GM12878 (cell line): ENCODE data around the gene ADCY6. TPM values are rescaled to one million over a fixed set of nuclear protein-coding genes. Genes with fewer than 3 reads are reported as not detected.
A peak's percentile ranks its signal among the peaks of the same experiment; 100 is the strongest.

Experiments
- BHLHE40 ChIP-seq, 2 experiments: fragments of 450-650 bp in 1 of 2; IDR thresholded peaks; 2 replicates each; pipeline ENCODE4 v1.6.1; 2011 to 2017; ENCODE audit warnings: low read depth in 2 of 2, borderline replicate concordance in 1 of 2, improper control_type of control experiment in 1 of 2, low read length in 1 of 2, mild to moderate bottlenecking in 1 of 2
- FOS ChIP-seq: IDR thresholded peaks from 3 replicates; pipeline ENCODE4 v1.6.1; 2011; ENCODE audit warnings: borderline replicate concordance; ENCODE audit not compliant: insufficient read length; ENCODE audit errors: extremely low read depth
- HDAC6 ChIP-seq: fragments of 200-600 bp; sonication (generic); IDR thresholded peaks from one replicate; pipeline ENCODE4 v1.8.0; 2017; ENCODE audit warnings: antibody characterized with exemption; ENCODE audit not compliant: unreplicated experiment
- JUND ChIP-seq: IDR thresholded peaks from 2 replicates; pipeline ENCODE4 v1.6.1; 2012; ENCODE audit warnings: low read depth, mild to moderate bottlenecking, low read length, improper control_type of control experiment, moderate library complexity
- MTA2 ChIP-seq: fragments of 450-650 bp; IDR thresholded peaks from 2 replicates; pipeline ENCODE4 v1.6.1; 2016; ENCODE audit warnings: low read depth, mild to moderate bottlenecking, moderate library complexity
- MTA3 ChIP-seq: IDR thresholded peaks from 2 replicates; pipeline ENCODE4 v1.6.1; 2012; ENCODE audit warnings: low read length, inconsistent platforms, borderline replicate concordance
- NRF1 ChIP-seq: conservative IDR thresholded peaks from 2 replicates; pipeline ENCODE4 v1.6.1; 2011; ENCODE audit warnings: mild to moderate bottlenecking, low read depth, low read length, improper control_type of control experiment
- POLR2AphosphoS5 ChIP-seq: IDR thresholded peaks from 2 replicates; pipeline ENCODE4 v1.6.1; 2011; ENCODE audit warnings: mild to moderate bottlenecking, low read length, inconsistent platforms
- RCOR1 ChIP-seq: conservative IDR thresholded peaks from 2 replicates; pipeline ENCODE4 v1.6.1; 2012; ENCODE audit warnings: low read depth, low read length, improper control_type of control experiment
- SP1 ChIP-seq: IDR thresholded peaks from one replicate; pipeline ENCODE4 v1.6.1; 2011; ENCODE audit warnings: low read depth, low read length
- TBL1XR1 ChIP-seq: IDR thresholded peaks from 2 replicates; pipeline ENCODE4 v1.6.1; 2012; ENCODE audit warnings: low read depth, low read length, improper control_type of control experiment
- ZBTB40 ChIP-seq: fragments of 450-650 bp; IDR thresholded peaks from 2 replicates; pipeline ENCODE4 v1.6.1; 2016; ENCODE audit warnings: mild to moderate bottlenecking, moderate library complexity, borderline replicate concordance
- ZNF207 ChIP-seq: fragments of 450-650 bp; IDR thresholded peaks from 2 replicates; pipeline ENCODE4 v1.6.1; 2014; ENCODE audit warnings: antibody characterized with exemption, mild to moderate bottlenecking, borderline replicate concordance
- polyA plus RNA-seq, 11 experiments: library from polyadenylated mRNA; depleted of rRNA in 4 of 11; unstranded in 6 of 11; stranded (reverse) in 5 of 11; fragments of >200 nt; fragmentation: Nextera tagmentation in 4 of 11; fragmentation: Illumina TruSeq in 1 of 11; extraction: Ambion mirVana in 4 of 11; extraction: Trizol in 1 of 11; gene quantifications; 1 replicate in 1 of 11; 2 replicates in 10 of 11; pipeline versions ENCODE4 v1.2.1 to v1.2.3, GENCODE V29; 2011 to 2016; ENCODE audit warnings: inconsistent platforms in 2 of 11, missing spikeins in 2 of 11, low read depth in 1 of 11
- total RNA-seq, 4 experiments: library from RNA; depleted of rRNA in 3 of 4; stranded (reverse); fragments of >200 nt in 3 of 4; fragmentation: Illumina TruSeq in 1 of 4; extraction: Trizol in 1 of 4; gene quantifications; 2 replicates each; pipeline versions ENCODE4 v1.2.1 to v1.2.3, GENCODE V29; 2013 to 2021
- TF ChIP-seq, protein P1 (sequence below): IDR thresholded peaks from 2 replicates; pipeline ENCODE4 v1.6.1; 2012; ENCODE audit warnings: low read depth, low read length, improper control_type of control experiment
- TF ChIP-seq, protein P2 (sequence below): fragments of 450-650 bp; IDR thresholded peaks from 2 replicates; pipeline ENCODE4 v1.6.1; 2017; ENCODE audit warnings: mild to moderate bottlenecking, moderate library complexity
- TF ChIP-seq, protein P3 (sequence below): fragments of 450-650 bp; formaldehyde crosslinking; IDR thresholded peaks from 2 replicates; pipeline ENCODE4 v1.5.0; 2022; ENCODE audit warnings: mild to moderate bottlenecking, missing genetic modification characterization

ADCY6 gene
- total and polyA plus RNA-seq, 10 of the 15 experiments (the other 5 are each of a cell fraction or from before 2014, with no cell fraction given), result 0.03 to 2.0 (median 0.14) TPM; not detected in 1

DNA sequence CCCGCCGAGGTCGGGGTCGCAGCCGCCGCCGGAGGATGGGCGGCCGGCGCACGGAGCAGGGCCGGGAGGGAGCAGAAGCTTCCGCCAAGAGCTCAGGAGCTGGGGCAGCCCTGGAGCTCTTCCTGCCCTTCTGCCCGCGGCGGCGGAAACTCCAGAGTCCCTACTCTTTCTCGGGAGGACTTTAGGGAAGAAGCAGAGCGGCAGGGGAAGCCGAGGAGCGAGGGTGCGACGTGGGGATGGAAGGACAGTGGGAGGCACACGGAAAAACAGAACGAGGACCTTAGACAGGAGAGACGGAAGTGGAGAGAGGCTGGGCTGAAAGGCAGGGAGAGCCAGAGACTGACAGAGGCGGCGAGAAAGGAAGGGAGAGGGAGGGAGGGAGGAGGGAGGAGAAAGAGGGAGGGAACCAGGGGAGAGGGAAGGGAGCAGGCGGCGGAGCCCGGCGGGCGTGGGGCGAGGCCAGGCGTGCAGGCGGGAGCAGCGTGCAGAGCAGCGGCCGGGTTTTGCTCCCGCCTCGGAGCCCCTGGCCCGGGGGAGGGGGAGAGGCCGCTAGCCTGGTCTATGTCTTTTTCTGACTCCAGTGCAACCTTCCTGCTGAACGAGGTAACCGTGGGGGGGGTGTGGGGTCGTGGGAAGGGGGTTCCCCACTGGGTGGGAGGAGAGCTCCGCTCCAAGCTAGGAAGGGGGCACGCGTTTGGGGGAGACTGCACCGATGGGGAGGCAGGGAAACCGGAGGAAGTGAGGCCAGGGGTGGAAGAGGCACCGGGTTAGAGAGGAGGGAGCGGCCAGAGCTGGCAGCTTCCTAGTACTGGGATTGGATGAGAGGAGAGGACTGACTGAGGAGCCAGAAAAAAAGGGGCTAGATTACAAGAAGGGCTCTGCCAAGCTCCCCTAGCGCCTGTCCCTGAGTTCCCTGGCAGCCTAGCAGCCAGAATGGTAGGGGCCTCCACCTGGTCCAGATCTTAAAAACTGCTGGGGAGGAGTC is 26.5 kb upstream of the ADCY6 start (continued):
- TF ChIP-seq ZBTB40, result peak; percentile 24; the same call in 1 of the 2 replicates
- no peak for TF ChIP-seq RCOR1
- TF ChIP-seq, protein P1, sequence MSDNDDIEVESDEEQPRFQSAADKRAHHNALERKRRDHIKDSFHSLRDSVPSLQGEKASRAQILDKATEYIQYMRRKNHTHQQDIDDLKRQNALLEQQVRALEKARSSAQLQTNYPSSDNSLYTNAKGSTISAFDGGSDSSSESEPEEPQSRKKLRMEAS, result no peak
- TF ChIP-seq MTA3, result no peak
- no peak for TF ChIP-seq NRF1
- TF ChIP-seq BHLHE40 (IDR thresholded peaks at IDR 0.05; ENCODE audit: borderline replicate concordance in 1 of 2, low read depth in 2 of 2, low read length in 1 of 2), result peak in 1 of 2 experiments; percentile 29; a peak in 1 of 4 replicates
- no peak for TF ChIP-seq SP1
- no peak for TF ChIP-seq FOS
- no peak for TF ChIP-seq ZNF207
- TF ChIP-seq HDAC6, result no peak
- TF ChIP-seq, protein P2, sequence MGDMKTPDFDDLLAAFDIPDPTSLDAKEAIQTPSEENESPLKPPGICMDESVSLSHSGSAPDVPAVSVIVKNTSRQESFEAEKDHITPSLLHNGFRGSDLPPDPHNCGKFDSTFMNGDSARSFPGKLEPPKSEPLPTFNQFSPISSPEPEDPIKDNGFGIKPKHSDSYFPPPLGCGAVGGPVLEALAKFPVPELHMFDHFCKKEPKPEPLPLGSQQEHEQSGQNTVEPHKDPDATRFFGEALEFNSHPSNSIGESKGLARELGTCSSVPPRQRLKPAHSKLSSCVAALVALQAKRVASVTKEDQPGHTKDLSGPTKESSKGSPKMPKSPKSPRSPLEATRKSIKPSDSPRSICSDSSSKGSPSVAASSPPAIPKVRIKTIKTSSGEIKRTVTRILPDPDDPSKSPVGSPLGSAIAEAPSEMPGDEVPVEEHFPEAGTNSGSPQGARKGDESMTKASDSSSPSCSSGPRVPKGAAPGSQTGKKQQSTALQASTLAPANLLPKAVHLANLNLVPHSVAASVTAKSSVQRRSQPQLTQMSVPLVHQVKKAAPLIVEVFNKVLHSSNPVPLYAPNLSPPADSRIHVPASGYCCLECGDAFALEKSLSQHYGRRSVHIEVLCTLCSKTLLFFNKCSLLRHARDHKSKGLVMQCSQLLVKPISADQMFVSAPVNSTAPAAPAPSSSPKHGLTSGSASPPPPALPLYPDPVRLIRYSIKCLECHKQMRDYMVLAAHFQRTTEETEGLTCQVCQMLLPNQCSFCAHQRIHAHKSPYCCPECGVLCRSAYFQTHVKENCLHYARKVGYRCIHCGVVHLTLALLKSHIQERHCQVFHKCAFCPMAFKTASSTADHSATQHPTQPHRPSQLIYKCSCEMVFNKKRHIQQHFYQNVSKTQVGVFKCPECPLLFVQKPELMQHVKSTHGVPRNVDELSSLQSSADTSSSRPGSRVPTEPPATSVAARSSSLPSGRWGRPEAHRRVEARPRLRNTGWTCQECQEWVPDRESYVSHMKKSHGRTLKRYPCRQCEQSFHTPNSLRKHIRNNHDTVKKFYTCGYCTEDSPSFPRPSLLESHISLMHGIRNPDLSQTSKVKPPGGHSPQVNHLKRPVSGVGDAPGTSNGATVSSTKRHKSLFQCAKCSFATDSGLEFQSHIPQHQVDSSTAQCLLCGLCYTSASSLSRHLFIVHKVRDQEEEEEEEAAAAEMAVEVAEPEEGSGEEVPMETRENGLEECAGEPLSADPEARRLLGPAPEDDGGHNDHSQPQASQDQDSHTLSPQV, result no peak
- no peak for TF ChIP-seq TBL1XR1
- TF ChIP-seq, protein P3, sequence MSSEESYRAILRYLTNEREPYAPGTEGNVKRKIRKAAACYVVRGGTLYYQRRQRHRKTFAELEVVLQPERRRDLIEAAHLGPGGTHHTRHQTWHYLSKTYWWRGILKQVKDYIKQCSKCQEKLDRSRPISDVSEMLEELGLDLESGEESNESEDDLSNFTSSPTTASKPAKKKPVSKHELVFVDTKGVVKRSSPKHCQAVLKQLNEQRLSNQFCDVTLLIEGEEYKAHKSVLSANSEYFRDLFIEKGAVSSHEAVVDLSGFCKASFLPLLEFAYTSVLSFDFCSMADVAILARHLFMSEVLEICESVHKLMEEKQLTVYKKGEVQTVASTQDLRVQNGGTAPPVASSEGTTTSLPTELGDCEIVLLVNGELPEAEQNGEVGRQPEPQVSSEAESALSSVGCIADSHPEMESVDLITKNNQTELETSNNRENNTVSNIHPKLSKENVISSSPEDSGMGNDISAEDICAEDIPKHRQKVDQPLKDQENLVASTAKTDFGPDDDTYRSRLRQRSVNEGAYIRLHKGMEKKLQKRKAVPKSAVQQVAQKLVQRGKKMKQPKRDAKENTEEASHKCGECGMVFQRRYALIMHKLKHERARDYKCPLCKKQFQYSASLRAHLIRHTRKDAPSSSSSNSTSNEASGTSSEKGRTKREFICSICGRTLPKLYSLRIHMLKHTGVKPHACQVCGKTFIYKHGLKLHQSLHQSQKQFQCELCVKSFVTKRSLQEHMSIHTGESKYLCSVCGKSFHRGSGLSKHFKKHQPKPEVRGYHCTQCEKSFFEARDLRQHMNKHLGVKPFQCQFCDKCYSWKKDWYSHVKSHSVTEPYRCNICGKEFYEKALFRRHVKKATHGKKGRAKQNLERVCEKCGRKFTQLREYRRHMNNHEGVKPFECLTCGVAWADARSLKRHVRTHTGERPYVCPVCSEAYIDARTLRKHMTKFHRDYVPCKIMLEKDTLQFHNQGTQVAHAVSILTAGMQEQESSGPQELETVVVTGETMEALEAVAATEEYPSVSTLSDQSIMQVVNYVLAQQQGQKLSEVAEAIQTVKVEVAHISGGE (CRISPR knock-in tag), result no peak
- no peak for TF ChIP-seq JUND
- TF ChIP-seq MTA2, result no peak
- TF ChIP-seq POLR2AphosphoS5, result no peak
